Motor neuron (in vitro differentiated cells): ENCODE data around the gene SLC9A8. TPM values are rescaled to one million over a fixed set of nuclear protein-coding genes. Genes with fewer than 3 reads are reported as not detected.
A peak's percentile ranks its signal among the peaks of the same experiment; 100 is the strongest.

Experiments used
- ATAC-seq, 8 experiments: fragments of 200-7000 bp; cut with Tn5 transposase; replicated peaks in 6 of 8; 2 replicates each; pipeline ENCODE4 v1.8.0; 2021; ENCODE audit warnings: mild to moderate bottlenecking in 8 of 8, moderate library complexity in 8 of 8
- H3K27ac ChIP-seq, 2 donors: fragments of 250-450 bp; sonication (Bioruptor Pico); 2 replicates each; pipeline ENCODE4 v1.9.0; 2021; ENCODE audit warnings: antibody characterized with exemption in 2 of 2, mild to moderate bottlenecking in 2 of 2, moderate library complexity in 1 of 2
- H3K4me1 ChIP-seq, 2 donors: fragments of 250-450 bp; sonication (Bioruptor Pico); replicated peaks in 1 of 2; 2 replicates each; pipeline ENCODE4 v1.6.1; 2021; ENCODE audit warnings: antibody characterized with exemption in 2 of 2, mild to moderate bottlenecking in 2 of 2, moderate library complexity in 1 of 2
- H3K4me3 ChIP-seq, 5 donors: fragments of 250-450 bp; sonication (Bioruptor Pico); 2 replicates each; pipeline ENCODE4 v1.9.0; 2021; ENCODE audit warnings: antibody characterized with exemption in 5 of 5, mild to moderate bottlenecking in 5 of 5, moderate library complexity in 4 of 5
- WGBS, 10 experiments: fragments of 450-650 bp; shearing (Covaris generic); methylation state at CpG; one replicate each; pipeline ENCODE4 v1.0.0; 2022; 5-methylcytosine and 5-hydroxymethylcytosine counted together
- in situ Hi-C, 9 experiments: fragments of 400-800 bp; cut with MboI; loops; one replicate each; pipeline ENCODE4 v1.15.0; 2021; ENCODE audit warnings: low sequenced_read_pairs in 9 of 9, low pct_unique_long_range_greater_than_20kb in 2 of 9; ENCODE audit not compliant: unreplicated experiment in 9 of 9
- total RNA-seq, 8 experiments: library from RNA; unstranded; fragments of 300-600 nt; gene quantifications; 2 replicates each; pipeline versions ENCODE4 v1.2.3 to v1.2.4, GENCODE V29; 2022

The SLC9A8 gene
- total RNA-seq, 8 experiments from 2014 or later, result 3.7 to 15.5 (median 7.1) TPM

DNA sequence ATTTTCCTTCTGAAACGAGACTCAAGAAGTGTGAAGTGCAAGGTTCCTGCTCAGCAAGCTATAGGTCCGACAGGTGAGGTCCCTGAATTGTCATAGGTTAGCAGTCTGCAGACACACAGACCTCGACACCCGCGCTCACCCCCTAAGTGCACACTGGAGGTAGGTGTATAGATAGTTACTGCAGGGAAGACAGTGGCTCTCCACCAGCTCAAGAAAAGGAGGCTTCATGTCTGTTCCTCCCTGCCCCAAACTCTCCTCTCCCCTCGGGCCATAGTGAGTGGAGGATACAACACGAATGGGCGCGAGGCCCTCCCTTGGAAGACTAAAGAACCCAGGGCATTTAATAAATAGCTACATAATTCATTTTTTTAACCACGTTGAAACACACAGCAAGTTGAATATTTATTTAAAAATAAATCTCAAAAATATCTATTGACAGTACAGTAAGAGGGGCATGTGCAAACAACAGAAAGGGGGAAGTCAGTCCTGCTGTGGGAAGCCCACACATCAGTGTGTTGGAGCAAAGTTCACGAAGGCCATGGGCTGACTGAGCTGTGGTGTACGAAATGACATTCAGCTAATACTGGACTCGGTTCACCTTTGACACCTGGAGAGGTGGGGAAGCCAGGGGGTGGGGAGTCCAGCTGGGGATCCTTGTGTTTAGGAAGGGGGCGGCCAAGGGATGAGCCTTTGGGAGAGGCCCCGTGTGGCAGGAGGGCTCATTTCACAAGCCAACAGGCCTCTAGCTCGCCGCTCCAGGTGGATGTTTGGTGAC is 92.0 kb downstream of the SLC9A8 start:
- H3K4me3 ChIP-seq, result no peak overlapping the region
- WGBS, 10 experiments, result 14 to 99% (median 92%) methylated on average over 1 to 10 of the region's 17 CpGs
- in situ Hi-C loops, result no loop called here
- H3K27ac ChIP-seq, result no peak overlapping the region
- peaks cover 0 to 3% of the 10 kb centered on the region in 2 donors for H3K4me1 ChIP-seq
- ATAC-seq, result no peak

DNA sequence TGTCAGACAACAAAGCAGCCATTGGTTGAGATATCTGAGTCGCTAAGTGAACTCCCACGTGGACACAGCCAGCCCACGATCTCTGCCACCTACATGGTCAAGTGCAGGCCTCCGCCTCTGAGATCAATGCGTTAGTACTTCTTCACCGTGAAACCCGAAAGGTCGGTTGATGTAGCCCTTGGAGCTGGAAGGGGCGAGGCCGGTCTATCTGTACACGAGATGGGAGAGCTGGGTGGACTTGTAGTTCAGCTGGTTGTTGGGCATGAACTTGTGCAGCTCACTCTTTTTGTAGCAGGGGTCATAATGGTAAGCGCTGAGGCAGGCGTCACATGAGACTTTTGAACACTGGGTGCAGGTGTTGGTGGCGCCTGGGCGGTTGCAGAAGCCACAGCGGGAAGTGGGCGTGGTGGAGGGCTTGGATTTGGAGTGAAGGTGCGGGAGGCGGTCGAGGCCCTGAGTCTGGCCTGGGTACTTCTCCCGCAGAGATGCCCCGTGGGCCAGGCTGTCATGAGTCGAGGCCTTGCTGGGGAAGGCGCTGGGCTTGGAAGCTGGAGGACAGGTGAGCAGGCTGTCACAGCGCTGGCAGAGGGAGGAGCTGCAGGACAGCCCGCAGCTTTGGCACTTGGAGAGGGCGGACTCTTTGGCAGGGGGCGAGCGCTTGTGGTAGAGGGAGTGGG is 92.9 kb downstream of the SLC9A8 start:
- no peak overlapping the region for H3K27ac ChIP-seq
- in situ Hi-C loops, result no loop called here
- no peak overlapping the region for H3K4me3 ChIP-seq
- H3K4me1 ChIP-seq, result peaks cover 4 to 9% of the 10 kb centered on the region in 2 donors
- WGBS, 10 experiments, result 70 to 100% (median 96%) methylated on average over 1 to 17 of the region's 29 CpGs; no CpG with 5 or more reads in 1 of the 10 experiments
- ATAC-seq, result peak in 3 of 8 experiments; percentile 7 to 19 (median 8)

DNA sequence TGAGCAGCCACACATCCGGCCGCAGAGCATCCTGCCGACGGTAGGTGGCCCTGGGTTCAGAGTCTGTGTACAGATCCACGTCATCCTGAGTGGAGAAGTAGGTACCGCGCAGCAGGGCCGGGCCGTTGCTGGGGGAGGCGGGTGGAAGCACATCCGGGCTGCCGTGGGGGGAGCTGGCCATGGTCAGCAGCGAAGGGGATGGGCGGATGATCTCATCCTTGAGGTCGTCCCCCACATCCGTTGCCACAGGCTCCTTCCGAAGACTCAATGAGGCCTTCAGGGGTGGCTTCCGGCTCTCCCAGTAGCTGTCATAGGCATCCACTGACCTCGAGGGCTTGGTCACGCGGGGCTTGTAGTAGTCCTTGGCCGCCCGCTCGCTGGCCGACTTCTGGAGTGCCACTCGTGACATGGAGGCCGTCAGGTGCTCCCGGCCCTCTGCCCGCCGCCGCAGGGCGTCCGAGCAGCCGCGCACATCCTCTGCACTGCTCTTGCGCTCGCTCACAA is 93.5 kb downstream of the SLC9A8 start:
- peak in 5 of 8 experiments; percentile 19 to 50 (median 37) for ATAC-seq
- 100% methylated on average over 3 of the region's 37 CpGs; no CpG with 5 or more reads in 9 of the 10 experiments for WGBS, 10 experiments
- H3K4me3 ChIP-seq, result no peak overlapping the region
- peaks cover 4 to 9% of the 10 kb centered on the region in 2 donors for H3K4me1 ChIP-seq
- in situ Hi-C loops, result no loop called here
- no peak overlapping the region for H3K27ac ChIP-seq

DNA sequence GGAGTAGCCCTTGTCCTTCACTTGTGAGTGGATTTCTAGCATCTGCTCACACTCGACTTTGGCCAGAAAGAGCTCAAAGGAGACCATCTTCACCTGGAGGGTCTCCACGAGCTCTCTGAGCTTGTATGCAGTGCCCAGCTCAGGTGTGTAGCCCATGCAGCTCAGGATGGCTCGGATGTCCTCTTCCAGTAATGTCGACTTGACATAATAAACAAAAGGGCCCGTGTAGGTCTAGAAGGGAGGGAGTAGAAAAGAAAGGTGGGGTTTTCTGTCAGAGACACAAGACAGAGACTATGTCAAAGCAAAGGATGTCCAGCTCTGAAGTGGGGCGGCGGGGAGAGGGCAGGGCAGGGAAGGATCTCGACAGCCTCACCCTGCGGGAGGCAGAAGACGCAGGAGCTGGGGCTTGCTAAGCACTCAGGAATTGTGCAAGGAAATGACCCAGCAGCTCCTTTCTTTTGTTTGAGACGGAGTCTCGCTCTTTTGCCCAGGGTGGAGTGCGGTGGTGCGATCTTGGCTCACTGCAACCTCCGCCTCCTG is 94.1 kb downstream of the SLC9A8 start:
- Histone ChIP-seq H3K4me3 (no peak overlapping the region), H3K4me1 (peaks cover 4 to 9% of the 10 kb centered on the region in 2 donors), H3K27ac (no peak overlapping the region)
- ATAC-seq, result peak in 1 of 8 experiments; percentile 12
- 76 to 87% (median 83%) methylated on average over 1 to 13 of the region's 15 CpGs; no CpG with 5 or more reads in 5 of the 10 experiments for WGBS, 10 experiments
- in situ Hi-C loops, result no loop called here

DNA sequence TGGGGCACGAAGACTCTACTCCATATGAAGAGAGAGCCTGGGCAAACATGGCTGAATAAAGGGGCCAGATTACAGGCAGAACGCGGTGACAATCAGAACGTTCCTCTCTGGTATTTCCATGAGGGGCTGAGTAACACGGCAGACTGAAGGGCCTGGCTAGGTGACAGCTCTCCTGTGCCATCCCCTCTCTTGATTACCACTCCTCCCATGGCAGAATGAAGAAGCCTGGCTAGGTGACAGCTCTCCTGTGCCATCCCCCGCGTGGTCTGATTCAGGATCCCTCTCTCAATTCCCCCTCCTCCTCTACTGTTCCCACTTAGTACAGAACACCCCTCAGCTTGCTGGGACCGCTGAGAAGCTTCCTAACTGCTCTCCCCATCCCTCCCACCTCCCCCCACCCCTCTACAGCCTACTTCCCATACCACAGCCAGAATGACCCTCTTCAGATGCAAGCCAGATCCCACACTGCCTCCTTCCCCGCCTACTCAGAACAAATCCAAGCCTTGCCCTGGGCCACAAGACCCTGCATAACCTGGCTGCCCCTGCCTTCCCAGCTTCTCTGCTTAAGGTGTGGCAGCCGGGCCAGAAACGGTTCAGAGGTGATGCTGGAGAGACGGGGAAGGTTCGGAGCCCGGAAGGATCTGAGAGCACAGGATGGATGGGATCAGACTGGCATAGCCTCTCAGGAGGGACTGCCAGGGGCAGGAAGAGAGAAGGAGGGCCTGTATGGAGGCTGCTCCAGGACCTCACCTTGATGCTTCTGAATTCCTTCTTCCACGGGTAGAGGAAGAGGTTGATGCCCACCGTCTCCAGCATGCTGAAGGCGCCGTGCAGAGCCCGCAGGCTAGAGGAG is 95.0 kb downstream of the SLC9A8 start:
- Histone ChIP-seq H3K4me3 (no peak overlapping the region), H3K4me1 (peaks cover 4 to 9% of the 10 kb centered on the region in 2 donors), H3K27ac (no peak overlapping the region)
- no peak for ATAC-seq
- in situ Hi-C loops, result no loop called here
- 60 to 100% (median 93%) methylated on average over 1 to 3 of the region's 19 CpGs; no CpG with 5 or more reads in 6 of the 10 experiments for WGBS, 10 experiments

DNA sequence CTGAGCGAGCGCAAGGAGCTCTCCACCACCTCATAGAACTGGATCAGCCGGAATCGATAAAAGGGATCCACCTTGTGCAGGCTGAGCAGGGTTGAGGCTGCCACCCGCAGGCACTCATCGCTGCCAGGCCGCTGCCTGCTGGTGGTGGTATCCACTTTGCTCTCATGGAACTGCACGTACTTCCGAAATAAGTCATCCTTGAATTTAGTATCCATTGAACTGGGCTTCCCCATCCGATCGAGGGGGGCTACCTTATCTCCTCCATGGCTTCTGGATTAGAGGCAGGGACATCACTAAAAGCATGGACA is 95.6 kb downstream of the SLC9A8 start:
- ATAC-seq, result no peak
- WGBS, 10 experiments, result 80 to 100% (median 100%) methylated on average over 1 to 7 of the region's 11 CpGs; no CpG with 5 or more reads in 5 of the 10 experiments
- peaks cover 4 to 9% of the 10 kb centered on the region in 2 donors for H3K4me1 ChIP-seq
- in situ Hi-C loops, result no loop called here
- no peak overlapping the region for H3K27ac ChIP-seq
- no peak overlapping the region for H3K4me3 ChIP-seq

DNA sequence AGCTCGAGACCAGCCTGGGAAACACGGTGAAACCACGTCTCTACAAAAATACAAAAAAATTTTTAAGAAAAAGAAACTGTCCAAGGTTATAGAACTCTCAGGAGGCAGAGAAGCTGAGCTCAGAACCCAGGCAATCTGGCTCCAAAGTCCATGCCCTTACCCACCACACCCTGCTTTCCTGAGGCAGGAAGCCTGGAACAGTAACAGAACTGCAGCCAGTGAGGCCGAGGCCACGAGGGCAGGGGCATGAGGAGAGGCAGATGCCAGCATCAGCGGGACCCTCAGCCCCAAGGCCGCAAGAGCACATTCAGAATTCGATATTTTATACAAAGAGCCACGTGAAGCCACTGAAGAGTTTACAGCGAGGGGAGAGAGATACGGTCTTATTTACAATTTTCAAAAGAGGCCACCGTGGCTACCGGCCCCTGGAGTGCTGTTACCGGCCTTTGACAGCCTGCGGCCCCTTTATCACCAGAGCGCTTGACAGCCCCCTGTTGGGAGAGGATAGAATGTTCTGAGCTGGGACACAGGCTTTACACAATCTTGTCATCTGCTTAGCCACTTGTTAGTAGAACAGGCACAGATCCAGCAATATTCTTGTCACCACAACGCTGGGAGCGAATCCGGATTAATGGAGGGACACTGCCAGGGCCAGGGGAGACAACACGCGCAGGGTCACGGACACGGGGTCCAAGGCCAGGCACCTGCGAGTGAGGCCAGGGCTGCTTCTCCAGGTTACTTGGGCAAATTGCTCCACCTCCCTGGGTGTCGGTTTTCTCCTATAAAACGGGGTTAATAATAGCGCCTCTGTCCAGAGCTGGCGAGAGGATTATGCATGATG is 97.1 kb downstream of the SLC9A8 start:
- no peak overlapping the region for H3K27ac ChIP-seq
- in situ Hi-C loops, result no loop called here
- ATAC-seq, result peak in 3 of 8 experiments; percentile 20 to 46 (median 25)
- no peak overlapping the region for H3K4me3 ChIP-seq
- peaks cover 16 to 20% of the 10 kb centered on the region in 2 donors for H3K4me1 ChIP-seq
- 27 to 78% (median 66%) methylated on average over 1 to 18 of the region's 28 CpGs; no CpG with 5 or more reads in 2 of the 10 experiments for WGBS, 10 experiments

DNA sequence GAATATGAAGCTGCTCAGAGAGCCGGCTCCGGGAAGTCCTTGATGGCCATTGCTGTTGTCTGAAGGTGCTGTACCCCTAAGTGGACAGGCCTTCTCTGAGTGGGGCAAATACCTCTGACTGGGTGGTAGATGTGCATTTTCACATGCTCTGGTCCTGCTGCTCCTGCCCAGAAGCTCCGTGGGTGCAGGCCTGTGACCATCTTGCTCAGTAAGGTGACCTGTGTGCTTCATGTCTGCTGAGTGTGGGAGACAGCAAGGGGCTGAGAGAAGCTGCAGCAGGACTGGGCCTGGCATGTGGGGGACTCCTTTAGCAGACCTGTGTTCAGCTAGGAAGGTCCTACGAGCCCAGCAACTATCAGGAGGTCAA is 97.7 kb downstream of the SLC9A8 start:
- Histone ChIP-seq H3K4me3 (no peak overlapping the region), H3K27ac (no peak overlapping the region), H3K4me1 (peaks cover 16 to 20% of the 10 kb centered on the region in 2 donors)
- in situ Hi-C loops, result no loop called here
- WGBS, 10 experiments, result 70 to 83% methylated on average over 1 to 2 of the region's 4 CpGs; no CpG with 5 or more reads in 8 of the 10 experiments
- no peak for ATAC-seq

DNA sequence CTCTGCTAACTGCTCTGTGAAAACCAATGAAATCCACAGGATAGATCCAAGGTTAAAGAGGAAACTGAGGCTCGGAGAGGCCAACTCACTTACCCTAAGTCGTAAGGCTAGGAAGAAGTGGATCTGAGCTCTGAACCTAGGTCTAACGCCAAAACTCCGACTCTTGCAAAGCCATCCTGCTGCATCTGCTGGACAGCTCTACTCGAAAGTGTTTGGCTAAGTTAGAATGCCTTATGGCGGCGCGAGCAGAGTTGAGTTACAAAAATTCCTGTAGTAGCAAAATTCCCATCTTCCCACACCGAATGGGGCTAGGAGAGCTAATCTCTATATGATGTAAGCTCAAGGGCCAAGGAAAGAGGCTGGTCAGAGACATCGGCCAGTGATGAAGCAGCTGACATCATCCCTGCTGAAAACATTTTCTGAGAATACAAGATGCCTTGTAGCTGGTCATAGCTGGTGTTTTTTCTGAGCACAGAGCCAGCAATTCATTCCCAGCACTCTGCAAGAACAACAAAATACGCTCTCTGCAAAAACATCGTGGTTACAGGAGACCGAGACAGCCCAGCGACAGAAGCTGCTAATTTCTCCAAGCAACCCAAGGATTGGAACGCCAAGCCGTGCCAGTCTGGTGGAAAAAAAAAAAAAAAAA is 100.9 kb downstream of the SLC9A8 start:
- Histone ChIP-seq H3K27ac (no peak overlapping the region), H3K4me1 (peaks cover 20 to 25% of the 10 kb centered on the region in 2 donors), H3K4me3 (peak overlapping the region in 3 of 5 donors; percentile 74 to 93 (median 87))
- in situ Hi-C loops, result no loop called here
- 60 to 91% (median 76%) methylated on average over 1 to 14 of the region's 16 CpGs; no CpG with 5 or more reads in 1 of the 10 experiments for WGBS, 10 experiments
- ATAC-seq, result peak in 5 of 8 experiments; percentile 11 to 30 (median 11)

DNA sequence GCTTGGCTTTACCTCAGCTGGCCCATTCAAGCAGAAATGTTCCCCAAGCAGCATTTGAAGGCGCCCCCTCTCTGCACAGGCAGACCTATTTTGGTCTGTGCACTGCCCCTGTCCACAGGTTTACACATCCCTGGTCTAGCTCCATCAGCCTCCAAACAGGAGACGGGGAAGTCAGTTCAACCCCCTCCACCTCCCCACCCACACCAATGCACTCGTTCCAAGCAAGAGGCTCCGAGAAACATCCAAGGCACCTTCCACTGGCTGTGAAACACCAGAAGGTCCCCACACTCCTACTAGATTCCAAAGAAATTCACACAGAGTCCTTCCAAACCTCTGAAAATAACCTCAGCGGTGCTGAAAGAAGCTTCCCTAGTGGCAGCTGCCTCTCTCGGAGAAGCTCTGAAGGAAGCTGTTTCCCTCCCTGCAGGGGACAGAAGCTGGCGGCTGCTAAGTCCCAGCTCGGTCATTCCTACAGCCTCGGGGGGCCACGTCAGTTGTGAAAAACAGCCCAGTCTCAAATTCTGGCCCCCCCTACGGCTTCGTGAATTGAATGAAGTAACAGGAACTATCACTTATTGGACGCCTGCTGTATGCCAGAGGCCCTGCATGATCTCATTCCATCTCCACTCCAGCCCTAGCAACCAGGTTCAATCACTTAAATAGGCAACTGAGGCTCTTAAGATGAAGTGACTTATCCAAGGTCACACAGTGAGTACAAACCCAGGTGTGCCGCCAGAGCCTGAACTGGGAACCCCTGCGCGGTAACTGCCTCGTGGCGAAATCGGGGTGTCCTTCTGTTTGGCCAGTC is 101.9 kb downstream of the SLC9A8 start:
- WGBS, 10 experiments, result 0 to 30% (median 3%) methylated on average over 2 to 8 of the region's 19 CpGs; no CpG with 5 or more reads in 3 of the 10 experiments
- Histone ChIP-seq H3K4me3 (peak overlapping the region; percentile 74 to 93 (median 82)), H3K27ac (peak overlapping the region; percentile 100), H3K4me1 (peaks cover 18 to 25% of the 10 kb centered on the region in 2 donors)
- ATAC-seq, result peak in 3 of 8 experiments; percentile 3 to 10 (median 8)
- in situ Hi-C loops, result no loop called here

DNA sequence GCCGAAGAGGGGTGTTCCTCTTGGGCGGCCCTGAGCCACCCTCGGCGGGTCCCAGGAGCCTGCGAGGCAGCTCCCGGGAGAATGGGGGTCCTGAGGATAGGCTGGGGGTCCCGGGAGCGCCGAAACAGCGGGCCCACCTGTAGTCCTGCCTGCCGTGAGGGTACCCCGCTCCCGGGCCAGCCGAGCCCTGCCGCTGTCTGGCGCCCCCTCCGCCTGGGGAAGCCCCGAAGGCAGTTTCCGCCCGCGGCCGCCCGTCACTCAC is 102.4 kb downstream of the SLC9A8 start:
- peak overlapping the region; percentile 74 to 93 (median 82) for H3K4me3 ChIP-seq
- ATAC-seq, result no peak
- H3K27ac ChIP-seq, result peak overlapping the region; percentile 100
- 0% methylated on average over 6 to 8 of the region's 23 CpGs; no CpG with 5 or more reads in 8 of the 10 experiments for WGBS, 10 experiments
- H3K4me1 ChIP-seq, result peaks cover 15 to 23% of the 10 kb centered on the region in 2 donors
- in situ Hi-C loops, result no loop called here
